K562 (cell line): ENCODE results near the gene ZNF597. TPM values are rescaled to one million over a fixed set of nuclear protein-coding genes. Genes with fewer than 3 reads are reported as not detected.

Experiments
- DMBX1 ChIP-seq: fragments of 250-450 bp; sonication (Bioruptor Pico); IDR thresholded peaks from 2 replicates; pipeline ENCODE4 v1.8.0; 2022; ENCODE audit warnings: inconsistent platforms, mild to moderate bottlenecking, moderate library complexity, borderline replicate concordance
- E2F3 ChIP-seq: fragments of 250-450 bp; sonication (Bioruptor Pico); IDR thresholded peaks from 2 replicates; pipeline ENCODE4 v1.4.0; 2020; ENCODE audit warnings: mild to moderate bottlenecking
- E2F6 ChIP-seq, 2 experiments: IDR thresholded peaks; 2 replicates each; pipeline ENCODE4 v1.6.1; 2011; ENCODE audit warnings: borderline replicate concordance in 1 of 2, control low read depth in 1 of 2, low read depth in 1 of 2, low read length in 1 of 2, mild to moderate bottlenecking in 1 of 2, mixed read lengths in 1 of 2, moderate library complexity in 1 of 2; ENCODE audit not compliant: insufficient read depth in 1 of 2, insufficient read length in 1 of 2, poor library complexity in 1 of 2, severe bottlenecking in 1 of 2; ENCODE audit errors: extremely low read depth in 1 of 2
- EHMT2 ChIP-seq: fragments of 450-650 bp; IDR thresholded peaks from 2 replicates; pipeline ENCODE4 v1.6.1; 2018; ENCODE audit warnings: antibody characterized with exemption
- ETS2 ChIP-seq: IDR thresholded peaks from 2 replicates; pipeline ENCODE4 v1.6.1; 2016; ENCODE audit warnings: borderline replicate concordance, missing genetic modification characterization, mild to moderate bottlenecking, moderate library complexity, missing compliant biosample characterization; ENCODE audit not compliant: poor library complexity, severe bottlenecking
- FOXP1 ChIP-seq: sonication (generic); formaldehyde crosslinking; IDR thresholded peaks from 2 replicates; pipeline ENCODE4 v1.8.0; 2022; ENCODE audit warnings: mild to moderate bottlenecking, missing genetic modification reagents
- IRF2 ChIP-seq: sonication (generic); formaldehyde crosslinking; IDR thresholded peaks from 2 replicates; pipeline ENCODE4 v1.8.1; 2022; ENCODE audit warnings: mild to moderate bottlenecking, missing genetic modification reagents
- KLF1 ChIP-seq: fragments of 450-650 bp; IDR thresholded peaks from 2 replicates; pipeline ENCODE4 v1.6.1; 2016; ENCODE audit warnings: missing genetic modification characterization, missing compliant biosample characterization
- NFE2L1 ChIP-seq: fragments of 450-650 bp; IDR thresholded peaks from 2 replicates; pipeline ENCODE4 v1.6.1; 2016; ENCODE audit warnings: missing genetic modification characterization, low read depth, mild to moderate bottlenecking, missing compliant biosample characterization, moderate library complexity, borderline replicate concordance
- NFXL1 ChIP-seq: fragments of 450-650 bp; formaldehyde crosslinking; IDR thresholded peaks from 2 replicates; pipeline ENCODE4 v1.4.0; 2021; ENCODE audit warnings: mild to moderate bottlenecking
- NONO ChIP-seq, 2 experiments: fragments of 200-400 bp in 1 of 2; fragments of 450-650 bp in 1 of 2; formaldehyde crosslinking in 1 of 2; IDR thresholded peaks; 2 replicates each; pipeline ENCODE4 v1.6.1; 2017; ENCODE audit warnings: low read depth in 2 of 2, mild to moderate bottlenecking in 2 of 2, moderate library complexity in 2 of 2, low read length in 1 of 2
- NUFIP1 ChIP-seq: fragments of 450-650 bp; IDR thresholded peaks from 2 replicates; pipeline ENCODE4 v1.6.1; 2018; ENCODE audit not compliant: partially characterized antibody
- RBFOX2 ChIP-seq: fragments of 200-400 bp; formaldehyde crosslinking; IDR thresholded peaks from 2 replicates; pipeline ENCODE4 v1.6.1; 2017; ENCODE audit warnings: low read depth, mild to moderate bottlenecking, low read length, moderate library complexity
- RBM39 ChIP-seq: fragments of 200-400 bp; formaldehyde crosslinking; optimal IDR thresholded peaks from 2 replicates; pipeline ENCODE3; 2018; ENCODE audit warnings: low read depth, low read length
- TBP ChIP-seq: optimal IDR thresholded peaks from 2 replicates; pipeline ENCODE3; 2011; ENCODE audit warnings: low read depth, low read length, improper control_type of control experiment
- ZNF707 ChIP-seq: fragments of 250-450 bp; sonication (Bioruptor Pico); conservative IDR thresholded peaks from 2 replicates; pipeline ENCODE4 v1.8.0; 2022; ENCODE audit warnings: inconsistent platforms, mild to moderate bottlenecking, moderate library complexity
- polyA plus RNA-seq, 8 experiments: library from polyadenylated mRNA; depleted of rRNA in 4 of 8; stranded (reverse) in 5 of 8; unstranded in 3 of 8; fragments of >200 nt; fragmentation: Nextera tagmentation in 2 of 8; fragmentation: Illumina TruSeq in 1 of 8; extraction: Ambion mirVana in 2 of 8; extraction: Trizol in 1 of 8; gene quantifications; 2 replicates each; pipeline versions ENCODE4 v1.2.1 to v1.2.3, GENCODE V29; 2011 to 2014; ENCODE audit warnings: inconsistent platforms in 1 of 8, missing spikeins in 1 of 8
- total RNA-seq, 7 experiments: library from RNA; depleted of rRNA in 6 of 7; stranded (reverse); fragments of >200 nt in 6 of 7; fragmentation: Illumina TruSeq in 2 of 7; extraction: Trizol in 2 of 7; gene quantifications; 2 replicates each; pipeline versions ENCODE4 v1.2.1 to v1.2.3, GENCODE V29; 2011 to 2021; ENCODE audit warnings: low replicate concordance in 1 of 7
- TF ChIP-seq, protein P1 (sequence below): fragments of 250-450 bp; sonication (Bioruptor Pico); IDR thresholded peaks from 2 replicates; pipeline ENCODE4 v1.5.0; 2021
- TF ChIP-seq, protein P2 (sequence below): fragments of 450-650 bp; formaldehyde crosslinking; IDR thresholded peaks from 2 replicates; pipeline ENCODE4 v1.4.0; 2020; ENCODE audit warnings: mild to moderate bottlenecking
- TF ChIP-seq, protein P3 (sequence below): fragments of 250-450 bp; sonication (Bioruptor Pico); IDR thresholded peaks from 2 replicates; pipeline ENCODE4 v1.5.1; 2021; ENCODE audit warnings: mild to moderate bottlenecking

ZNF597 gene
- total and polyA plus RNA-seq, 9 of the 15 experiments (the other 6 are each of a cell fraction or from before 2014, with no cell fraction given) = 0.14 to 0.68 (median 0.42) TPM

- TF ChIP-seq ETS2 (no peak), NONO (IDR thresholded peaks at IDR 0.05; ENCODE audit: low read depth in 2 of 2, low read length in 1 of 2) (peak; percentile 80 to 87), IRF2 (CRISPR knock-in tag) (no peak), EHMT2 (peak; percentile 22; the same call in 1 of the 2 replicates), ZNF707 (CRISPR knock-in tag) (no peak), NFE2L1 (tag) (no peak), KLF1 (tag) (peak; percentile 70; the same call in 1 of the 2 replicates), NFXL1 (CRISPR knock-in tag) (no peak), E2F6 (IDR thresholded peaks at IDR 0.05; ENCODE audit: borderline replicate concordance in 1 of 2, extremely low read depth in 1 of 2, insufficient read depth in 1 of 2, insufficient read length in 1 of 2, low read depth in 1 of 2, low read length in 1 of 2, poor library complexity in 1 of 2, severe bottlenecking in 1 of 2) (peak; percentile 66 to 91), NUFIP1 (no peak), TBP (peak; percentile 77), RBM39 (no peak), RBFOX2 (peak; percentile 96), E2F3 (CRISPR knock-in tag) (no peak; the same call in 1 of the 2 replicates), DMBX1 (CRISPR knock-in tag) (0 out of 2 replicates have a peak, but pooled peaks have one; percentile 50), FOXP1 (CRISPR knock-in tag) (peak; percentile 90)
- TF ChIP-seq, protein P1, sequence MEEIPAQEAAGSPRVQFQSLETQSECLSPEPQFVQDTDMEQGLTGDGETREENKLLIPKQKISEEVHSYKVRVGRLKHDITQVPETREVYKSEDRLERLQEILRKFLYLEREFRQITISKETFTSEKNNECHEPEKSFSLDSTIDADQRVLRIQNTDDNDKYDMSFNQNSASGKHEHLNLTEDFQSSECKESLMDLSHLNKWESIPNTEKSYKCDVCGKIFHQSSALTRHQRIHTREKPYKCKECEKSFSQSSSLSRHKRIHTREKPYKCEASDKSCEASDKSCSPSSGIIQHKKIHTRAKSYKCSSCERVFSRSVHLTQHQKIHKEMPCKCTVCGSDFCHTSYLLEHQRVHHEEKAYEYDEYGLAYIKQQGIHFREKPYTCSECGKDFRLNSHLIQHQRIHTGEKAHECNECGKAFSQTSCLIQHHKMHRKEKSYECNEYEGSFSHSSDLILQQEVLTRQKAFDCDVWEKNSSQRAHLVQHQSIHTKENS (CRISPR knock-in tag) = no peak
- TF ChIP-seq, protein P2, sequence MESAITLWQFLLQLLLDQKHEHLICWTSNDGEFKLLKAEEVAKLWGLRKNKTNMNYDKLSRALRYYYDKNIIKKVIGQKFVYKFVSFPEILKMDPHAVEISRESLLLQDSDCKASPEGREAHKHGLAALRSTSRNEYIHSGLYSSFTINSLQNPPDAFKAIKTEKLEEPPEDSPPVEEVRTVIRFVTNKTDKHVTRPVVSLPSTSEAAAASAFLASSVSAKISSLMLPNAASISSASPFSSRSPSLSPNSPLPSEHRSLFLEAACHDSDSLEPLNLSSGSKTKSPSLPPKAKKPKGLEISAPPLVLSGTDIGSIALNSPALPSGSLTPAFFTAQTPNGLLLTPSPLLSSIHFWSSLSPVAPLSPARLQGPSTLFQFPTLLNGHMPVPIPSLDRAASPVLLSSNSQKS (CRISPR knock-in tag) = no peak
- TF ChIP-seq, protein P3, sequence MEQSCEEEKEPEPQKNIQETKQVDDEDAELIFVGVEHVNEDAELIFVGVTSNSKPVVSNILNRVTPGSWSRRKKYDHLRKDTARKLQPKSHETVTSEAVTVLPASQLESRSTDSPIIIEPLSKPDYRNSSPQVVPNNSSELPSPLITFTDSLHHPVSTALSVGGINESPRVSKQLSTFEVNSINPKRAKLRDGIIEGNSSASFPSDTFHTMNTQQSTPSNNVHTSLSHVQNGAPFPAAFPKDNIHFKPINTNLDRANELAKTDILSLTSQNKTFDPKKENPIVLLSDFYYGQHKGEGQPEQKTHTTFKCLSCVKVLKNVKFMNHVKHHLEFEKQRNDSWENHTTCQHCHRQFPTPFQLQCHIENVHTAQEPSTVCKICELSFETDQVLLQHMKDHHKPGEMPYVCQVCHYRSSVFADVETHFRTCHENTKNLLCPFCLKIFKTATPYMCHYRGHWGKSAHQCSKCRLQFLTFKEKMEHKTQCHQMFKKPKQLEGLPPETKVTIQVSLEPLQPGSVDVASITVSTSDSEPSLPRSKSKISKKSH (CRISPR knock-in tag) = no peak
These were observed 14.3 kb upstream of the ZNF597 start (continued) for GRCh38 chr16:3457434-3458252.
